Measurements from ENCODE around the gene ANKRD11. TPM values are rescaled to one million over a fixed set of nuclear protein-coding genes. Genes with fewer than 3 reads are reported as not detected.

Gene ANKRD11
- total and polyA plus RNA-seq, 2 donors (not counting 3 experiments of a cell fraction or from before 2014, with no cell fraction given), result 55.8 to 191 TPM

DNA sequence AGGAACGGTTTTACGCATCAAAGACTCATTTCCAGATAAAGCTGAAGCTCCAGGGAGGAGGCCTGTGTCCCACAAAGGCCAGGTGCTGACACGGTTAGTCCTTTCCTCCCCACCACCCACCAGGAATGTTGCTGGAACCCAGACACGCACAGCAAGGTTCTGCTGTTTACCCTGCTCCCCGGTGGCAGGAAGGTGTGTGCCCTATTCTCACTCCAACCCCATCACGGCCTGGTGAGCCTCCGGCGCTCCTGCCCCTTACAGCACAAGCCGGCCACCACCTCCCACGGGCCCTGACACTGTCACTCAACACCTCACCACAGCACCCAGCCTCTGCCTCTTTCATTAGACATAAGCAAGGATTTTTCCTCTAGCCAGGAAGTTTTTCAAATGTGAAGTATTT is 47.8 kb downstream of the ANKRD11 start:
- dilution Hi-C loops (cut with MboI; ENCODE audit: extremely low pct_ligation_motif_present, low sequenced_read_pairs) (no loop called here), intact Hi-C loops (cut with micrococcal nuclease) (no loop called here)
- Histone ChIP-seq H3K9me1 (replicated peaks; ENCODE audit: control insufficient read depth, extremely low read depth, insufficient read depth, low read length) (no peaks in the 10 kb centered on the region), H3K36me3 (ENCODE audit: control insufficient read depth in 2 of 2, extremely low read depth in 1 of 2, insufficient read depth in 2 of 2, low read length in 2 of 2) (no peaks in the 10 kb centered on the region), H3K27ac (ENCODE audit: insufficient read depth, low read depth, low read length) (no peak overlapping the region), H2AFZ (ENCODE audit: low read depth, low read length) (no peak overlapping the region), H3K4me3 (replicated peaks in 1 of 3; ENCODE audit: insufficient read depth in 1 of 3, low read depth in 1 of 3, low read length in 3 of 3) (no peak overlapping the region), H3K4me1 (ENCODE audit: control insufficient read depth, extremely low read depth, insufficient read depth, low read length) (peaks cover 17% of the 10 kb centered on the region), H3K9me3 (replicated peaks; ENCODE audit: control insufficient read depth, insufficient read depth, low read length) (no peaks in the 10 kb centered on the region), H3K79me2 (ENCODE audit: control insufficient read depth, insufficient read depth, low read length) (peaks cover 99% of the 10 kb centered on the region), H3K4me2 (ENCODE audit: insufficient read depth, low read length) (no peak overlapping the region), H4K20me1 (replicated peaks; ENCODE audit: control insufficient read depth, extremely low read depth, insufficient read depth, low read length) (no peaks in the 10 kb centered on the region), H3K27me3 (ENCODE audit: control insufficient read depth in 2 of 2, insufficient read depth in 2 of 2, low read length in 2 of 2) (no peaks in the 10 kb centered on the region), H3K9ac (replicated peaks; ENCODE audit: extremely low read depth, insufficient read depth, low read length) (no peak overlapping the region)
- POLR2A ChIA-PET, result no interaction called here
- no peak for FAIRE-seq
- no peak for DNase-seq (ENCODE audit: low read depth, low spot score)
- TF ChIP-seq JUN (IDR thresholded peaks at IDR 0.05; ENCODE audit: borderline replicate concordance, insufficient read depth, insufficient read length, low read depth), result no peak
- BruUV-seq (replicated peaks), result no TSS peak
- CTCF ChIA-PET, result interaction anchor here (0.5 kb wide), 1 partner anchor 90 kb away, joined by 3 read pairs; no protein-coding TSS in a partner anchor

- Histone ChIP-seq H3K9ac (replicated peaks; ENCODE audit: extremely low read depth, insufficient read depth, low read length) (no peak overlapping the region), H3K9me3 (replicated peaks; ENCODE audit: control insufficient read depth, insufficient read depth, low read length) (no peaks in the 10 kb centered on the region), H3K4me2 (ENCODE audit: insufficient read depth, low read length) (no peak overlapping the region), H2AFZ (ENCODE audit: low read depth, low read length) (no peak overlapping the region), H3K9me1 (replicated peaks; ENCODE audit: control insufficient read depth, extremely low read depth, insufficient read depth, low read length) (no peaks in the 10 kb centered on the region), H3K79me2 (ENCODE audit: control insufficient read depth, insufficient read depth, low read length) (peaks cover 100% of the 10 kb centered on the region), H3K27ac (ENCODE audit: insufficient read depth, low read depth, low read length) (no peak overlapping the region), H3K36me3 (ENCODE audit: control insufficient read depth in 2 of 2, extremely low read depth in 1 of 2, insufficient read depth in 2 of 2, low read length in 2 of 2) (no peaks in the 10 kb centered on the region), H4K20me1 (replicated peaks; ENCODE audit: control insufficient read depth, extremely low read depth, insufficient read depth, low read length) (no peaks in the 10 kb centered on the region), H3K4me3 (replicated peaks in 1 of 3; ENCODE audit: insufficient read depth in 1 of 3, low read depth in 1 of 3, low read length in 3 of 3) (no peak overlapping the region), H3K27me3 (ENCODE audit: control insufficient read depth in 2 of 2, insufficient read depth in 2 of 2, low read length in 2 of 2) (no peaks in the 10 kb centered on the region), H3K4me1 (ENCODE audit: control insufficient read depth, extremely low read depth, insufficient read depth, low read length) (peaks cover 13% of the 10 kb centered on the region)
- no peak for FAIRE-seq
- ChIA-PET POLR2A (no interaction called here), CTCF (interaction anchor here (0.7 to 0.9 kb wide), 2 partner anchors 11 to 69 kb away, joined by 3 read pairs; no protein-coding TSS in a partner anchor)
- intact Hi-C loops (cut with micrococcal nuclease), result no loop called here
- TF ChIP-seq FOS (IDR thresholded peaks at IDR 0.05; ENCODE audit: borderline replicate concordance, insufficient read depth, low read length), result no peak
- no peak for TF ChIP-seq MYC (IDR thresholded peaks at IDR 0.05; ENCODE audit: low read depth, low read length)
- TF ChIP-seq POLR2AphosphoS5 (IDR thresholded peaks at IDR 0.05; ENCODE audit: insufficient read depth, low read depth, low read length), result no peak
- no peak for TF ChIP-seq POLR2A (IDR thresholded peaks at IDR 0.05; ENCODE audit: low read depth, low read length)
- no peak for TF ChIP-seq EZH2 (IDR thresholded peaks at IDR 0.05; ENCODE audit: borderline replicate concordance, low read depth, low read length, severe bottlenecking)
- no peak for TF ChIP-seq MAX (IDR thresholded peaks at IDR 0.05; ENCODE audit: insufficient read depth, insufficient read length)
- TF ChIP-seq, protein P1, sequence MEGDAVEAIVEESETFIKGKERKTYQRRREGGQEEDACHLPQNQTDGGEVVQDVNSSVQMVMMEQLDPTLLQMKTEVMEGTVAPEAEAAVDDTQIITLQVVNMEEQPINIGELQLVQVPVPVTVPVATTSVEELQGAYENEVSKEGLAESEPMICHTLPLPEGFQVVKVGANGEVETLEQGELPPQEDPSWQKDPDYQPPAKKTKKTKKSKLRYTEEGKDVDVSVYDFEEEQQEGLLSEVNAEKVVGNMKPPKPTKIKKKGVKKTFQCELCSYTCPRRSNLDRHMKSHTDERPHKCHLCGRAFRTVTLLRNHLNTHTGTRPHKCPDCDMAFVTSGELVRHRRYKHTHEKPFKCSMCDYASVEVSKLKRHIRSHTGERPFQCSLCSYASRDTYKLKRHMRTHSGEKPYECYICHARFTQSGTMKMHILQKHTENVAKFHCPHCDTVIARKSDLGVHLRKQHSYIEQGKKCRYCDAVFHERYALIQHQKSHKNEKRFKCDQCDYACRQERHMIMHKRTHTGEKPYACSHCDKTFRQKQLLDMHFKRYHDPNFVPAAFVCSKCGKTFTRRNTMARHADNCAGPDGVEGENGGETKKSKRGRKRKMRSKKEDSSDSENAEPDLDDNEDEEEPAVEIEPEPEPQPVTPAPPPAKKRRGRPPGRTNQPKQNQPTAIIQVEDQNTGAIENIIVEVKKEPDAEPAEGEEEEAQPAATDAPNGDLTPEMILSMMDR (IDR thresholded peaks at IDR 0.05; ENCODE audit: extremely low read depth in 1 of 2, insufficient read depth in 1 of 2, low read depth in 1 of 2, low read length in 2 of 2), result no peak
- no peak for TF ChIP-seq JUN (IDR thresholded peaks at IDR 0.05; ENCODE audit: borderline replicate concordance, insufficient read depth, insufficient read length, low read depth)
- no peak for TF ChIP-seq GATA2 (IDR thresholded peaks at IDR 0.05; ENCODE audit: insufficient read depth, insufficient read length, low read depth, low read length)
- no peak for DNase-seq (ENCODE audit: low read depth, low spot score)
- no TSS peak for BruUV-seq (replicated peaks)
- dilution Hi-C loops (cut with MboI; ENCODE audit: extremely low pct_ligation_motif_present, low sequenced_read_pairs), result no loop called here
Observed at GRCh38 chr16:89439659-89440058, 50.7 kb downstream of the ANKRD11 start.
